ENCODE measurements around the gene CA5A. TPM values are rescaled to one million over a fixed set of nuclear protein-coding genes. Genes with fewer than 3 reads are reported as not detected.

The CA5A gene
- total and polyA plus RNA-seq, 2 of the 13 experiments (the other 11 are each of a cell fraction or from before 2014, with no cell fraction given): 66.8 to 106 TPM

DNA sequence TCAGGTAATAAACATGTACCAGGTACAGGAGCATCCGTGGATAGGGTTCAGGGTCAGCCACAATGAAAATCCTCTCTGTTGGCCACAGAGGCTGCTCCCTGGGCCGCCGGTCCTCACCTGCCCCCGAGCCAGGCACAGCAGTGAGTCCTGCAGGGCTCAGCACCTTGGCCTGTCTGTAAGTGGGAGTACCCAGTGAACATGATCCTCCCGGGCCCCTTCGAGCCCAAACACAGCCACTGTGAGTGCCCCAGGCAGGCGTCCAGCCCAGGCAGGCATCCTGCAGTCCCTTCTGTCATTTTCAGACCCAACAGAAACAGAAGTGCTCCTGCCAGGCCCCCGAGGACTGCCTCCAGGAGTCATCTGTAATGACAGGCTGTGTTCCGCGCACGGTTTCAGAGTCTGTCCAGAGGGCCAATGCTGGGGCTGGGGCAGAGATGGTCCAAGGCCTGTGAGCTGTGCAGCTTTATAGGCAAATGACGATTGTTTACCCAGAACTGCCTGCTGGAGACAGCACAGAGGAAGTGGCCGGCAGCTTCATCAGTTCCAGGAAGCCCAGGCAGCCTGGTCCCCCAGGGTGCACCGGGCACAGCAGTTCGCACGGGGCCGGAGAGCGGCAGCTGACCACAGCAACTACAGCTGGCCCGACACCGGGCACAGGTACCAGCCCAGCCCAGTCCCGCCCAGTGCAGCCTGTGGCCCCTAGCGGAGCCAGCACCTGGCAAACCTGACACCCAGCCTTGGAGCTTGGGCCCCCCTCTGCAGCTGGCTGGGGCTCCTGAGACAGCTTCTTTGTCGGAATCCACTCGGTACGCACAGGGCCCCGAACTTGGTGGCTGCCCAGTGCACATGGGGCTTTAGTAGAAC lies 80.2 kb downstream of the CA5A start (continued):
- TF ChIP-seq, protein P1, sequence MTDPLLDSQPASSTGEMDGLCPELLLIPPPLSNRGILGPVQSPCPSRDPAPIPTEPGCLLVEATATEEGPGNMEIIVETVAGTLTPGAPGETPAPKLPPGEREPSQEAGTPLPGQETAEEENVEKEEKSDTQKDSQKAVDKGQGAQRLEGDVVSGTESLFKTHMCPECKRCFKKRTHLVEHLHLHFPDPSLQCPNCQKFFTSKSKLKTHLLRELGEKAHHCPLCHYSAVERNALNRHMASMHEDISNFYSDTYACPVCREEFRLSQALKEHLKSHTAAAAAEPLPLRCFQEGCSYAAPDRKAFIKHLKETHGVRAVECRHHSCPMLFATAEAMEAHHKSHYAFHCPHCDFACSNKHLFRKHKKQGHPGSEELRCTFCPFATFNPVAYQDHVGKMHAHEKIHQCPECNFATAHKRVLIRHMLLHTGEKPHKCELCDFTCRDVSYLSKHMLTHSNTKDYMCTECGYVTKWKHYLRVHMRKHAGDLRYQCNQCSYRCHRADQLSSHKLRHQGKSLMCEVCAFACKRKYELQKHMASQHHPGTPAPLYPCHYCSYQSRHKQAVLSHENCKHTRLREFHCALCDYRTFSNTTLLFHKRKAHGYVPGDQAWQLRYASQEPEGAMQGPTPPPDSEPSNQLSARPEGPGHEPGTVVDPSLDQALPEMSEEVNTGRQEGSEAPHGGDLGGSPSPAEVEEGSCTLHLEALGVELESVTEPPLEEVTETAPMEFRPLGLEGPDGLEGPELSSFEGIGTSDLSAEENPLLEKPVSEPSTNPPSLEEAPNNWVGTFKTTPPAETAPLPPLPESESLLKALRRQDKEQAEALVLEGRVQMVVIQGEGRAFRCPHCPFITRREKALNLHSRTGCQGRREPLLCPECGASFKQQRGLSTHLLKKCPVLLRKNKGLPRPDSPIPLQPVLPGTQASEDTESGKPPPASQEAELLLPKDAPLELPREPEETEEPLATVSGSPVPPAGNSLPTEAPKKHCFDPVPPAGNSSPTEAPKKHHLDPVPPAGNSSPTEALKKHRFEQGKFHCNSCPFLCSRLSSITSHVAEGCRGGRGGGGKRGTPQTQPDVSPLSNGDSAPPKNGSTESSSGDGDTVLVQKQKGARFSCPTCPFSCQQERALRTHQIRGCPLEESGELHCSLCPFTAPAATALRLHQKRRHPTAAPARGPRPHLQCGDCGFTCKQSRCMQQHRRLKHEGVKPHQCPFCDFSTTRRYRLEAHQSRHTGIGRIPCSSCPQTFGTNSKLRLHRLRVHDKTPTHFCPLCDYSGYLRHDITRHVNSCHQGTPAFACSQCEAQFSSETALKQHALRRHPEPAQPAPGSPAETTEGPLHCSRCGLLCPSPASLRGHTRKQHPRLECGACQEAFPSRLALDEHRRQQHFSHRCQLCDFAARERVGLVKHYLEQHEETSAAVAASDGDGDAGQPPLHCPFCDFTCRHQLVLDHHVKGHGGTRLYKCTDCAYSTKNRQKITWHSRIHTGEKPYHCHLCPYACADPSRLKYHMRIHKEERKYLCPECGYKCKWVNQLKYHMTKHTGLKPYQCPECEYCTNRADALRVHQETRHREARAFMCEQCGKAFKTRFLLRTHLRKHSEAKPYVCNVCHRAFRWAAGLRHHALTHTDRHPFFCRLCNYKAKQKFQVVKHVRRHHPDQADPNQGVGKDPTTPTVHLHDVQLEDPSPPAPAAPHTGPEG (CRISPR knock-in tag; IDR thresholded peaks at IDR 0.05): peak; percentile 66; the same call in 1 of the 2 replicates
- TF ChIP-seq ZNF496 (CRISPR knock-in tag; IDR thresholded peaks at IDR 0.05; ENCODE audit: insufficient replicate concordance): no peak
- TF ChIP-seq KDM2A (CRISPR knock-in tag; IDR thresholded peaks at IDR 0.05; ENCODE audit: borderline replicate concordance, low read depth): no peak
- TF ChIP-seq KLF6 (CRISPR knock-in tag; IDR thresholded peaks at IDR 0.05): no peak
- 0 out of 2 replicates have a peak, but pooled peaks have one; percentile 34 for TF ChIP-seq ZNF446 (CRISPR knock-in tag; IDR thresholded peaks at IDR 0.05)
- no peak for TF ChIP-seq TEAD2 (CRISPR knock-in tag; IDR thresholded peaks at IDR 0.05)
- TF ChIP-seq, protein P2, sequence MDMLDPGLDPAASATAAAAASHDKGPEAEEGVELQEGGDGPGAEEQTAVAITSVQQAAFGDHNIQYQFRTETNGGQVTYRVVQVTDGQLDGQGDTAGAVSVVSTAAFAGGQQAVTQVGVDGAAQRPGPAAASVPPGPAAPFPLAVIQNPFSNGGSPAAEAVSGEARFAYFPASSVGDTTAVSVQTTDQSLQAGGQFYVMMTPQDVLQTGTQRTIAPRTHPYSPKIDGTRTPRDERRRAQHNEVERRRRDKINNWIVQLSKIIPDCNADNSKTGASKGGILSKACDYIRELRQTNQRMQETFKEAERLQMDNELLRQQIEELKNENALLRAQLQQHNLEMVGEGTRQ (IDR thresholded peaks at IDR 0.05; ENCODE audit: low read depth, low read length): no peak
- TF ChIP-seq, protein P2 (CRISPR knock-in tag; IDR thresholded peaks at IDR 0.05; ENCODE audit: borderline replicate concordance): 0 out of 2 replicates have a peak, but pooled peaks have one; percentile 32
- TF ChIP-seq ZMYM3 (CRISPR knock-in tag; IDR thresholded peaks at IDR 0.05): peak; percentile 39; the same call in 1 of the 2 replicates
- TF ChIP-seq PCBP1 (IDR thresholded peaks at IDR 0.05; ENCODE audit: borderline replicate concordance, low read depth, low read length): no peak
- TF ChIP-seq TP53 (CRISPR knock-in tag; conservative IDR thresholded peaks at IDR 0.05): peak; percentile 67; the same call in 1 of the 2 replicates
- no peak for TF ChIP-seq MYNN (CRISPR knock-in tag; IDR thresholded peaks at IDR 0.05; ENCODE audit: low read depth)
- no peak for TF ChIP-seq RFX1 (IDR thresholded peaks at IDR 0.05)
- no peak for TF ChIP-seq JUN (CRISPR knock-in tag; IDR thresholded peaks at IDR 0.05)
- TF ChIP-seq ZNF230 (CRISPR knock-in tag; IDR thresholded peaks at IDR 0.05): no peak
- TF ChIP-seq, protein P3, sequence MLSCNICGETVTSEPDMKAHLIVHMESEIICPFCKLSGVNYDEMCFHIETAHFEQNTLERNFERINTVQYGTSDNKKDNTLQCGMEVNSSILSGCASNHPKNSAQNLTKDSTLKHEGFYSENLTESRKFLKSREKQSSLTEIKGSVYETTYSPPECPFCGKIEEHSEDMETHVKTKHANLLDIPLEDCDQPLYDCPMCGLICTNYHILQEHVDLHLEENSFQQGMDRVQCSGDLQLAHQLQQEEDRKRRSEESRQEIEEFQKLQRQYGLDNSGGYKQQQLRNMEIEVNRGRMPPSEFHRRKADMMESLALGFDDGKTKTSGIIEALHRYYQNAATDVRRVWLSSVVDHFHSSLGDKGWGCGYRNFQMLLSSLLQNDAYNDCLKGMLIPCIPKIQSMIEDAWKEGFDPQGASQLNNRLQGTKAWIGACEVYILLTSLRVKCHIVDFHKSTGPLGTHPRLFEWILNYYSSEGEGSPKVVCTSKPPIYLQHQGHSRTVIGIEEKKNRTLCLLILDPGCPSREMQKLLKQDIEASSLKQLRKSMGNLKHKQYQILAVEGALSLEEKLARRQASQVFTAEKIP (CRISPR knock-in tag; IDR thresholded peaks at IDR 0.05; ENCODE audit: borderline replicate concordance): no peak
- TF ChIP-seq, protein P4, sequence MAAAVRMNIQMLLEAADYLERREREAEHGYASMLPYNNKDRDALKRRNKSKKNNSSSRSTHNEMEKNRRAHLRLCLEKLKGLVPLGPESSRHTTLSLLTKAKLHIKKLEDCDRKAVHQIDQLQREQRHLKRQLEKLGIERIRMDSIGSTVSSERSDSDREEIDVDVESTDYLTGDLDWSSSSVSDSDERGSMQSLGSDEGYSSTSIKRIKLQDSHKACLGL (CRISPR knock-in tag; IDR thresholded peaks at IDR 0.05): peak; percentile 82; the same call in 1 of the 2 replicates
